K562 (cell line): ENCODE measurements around the gene MINPP1. TPM values are rescaled to one million over a fixed set of nuclear protein-coding genes. Genes with fewer than 3 reads are reported as not detected.

ENCODE experiments used
- ATAC-seq: fragments of 200-7000 bp; cut with Tn5 transposase; 3 replicates; pipeline ENCODE4 v1.9.1; 2020; ENCODE audit warnings: moderate library complexity
- BruUV-seq: library from RNA; stranded (reverse); fragments of 400-500 nt; replicated peaks from 2 replicates; lab custom pipeline; 2021; lab: Mats Ljungman, UMichigan
- CTCF ChIA-PET: fragments of 300-600 bp; formaldehyde crosslinking; extraction: SDS; loops from one replicate; lab custom pipeline; 2021; ENCODE audit warnings: low intra/inter-chr PET ratio; lab: Yijun Ruan, JAX
- POLR2A ChIA-PET: fragments of 300-600, 350-650 bp; sonication (Branson Sonifier 250); formaldehyde crosslinking; extraction: SDS; loops from one replicate; lab custom pipeline; 2021; ENCODE audit warnings: antibody characterized with exemption, inconsistent platforms; lab: Yijun Ruan, JAX
- DNase-seq, 4 experiments: peaks; one replicate each; pipeline versions ENCODE4 v3.0.0 to v3.0.0-alpha.2; 2011 to 2018; ENCODE audit warnings: low spot score in 3 of 4, mixed read lengths in 3 of 4; ENCODE audit errors: extremely low read depth in 1 of 4
- FAIRE-seq: peaks from 2 replicates; lab custom pipeline; 2011; peaks lifted over from hg19 to GRCh38; lab: Jason Lieb, UNC
- H2AFZ ChIP-seq: 2 replicates; pipeline ENCODE4 v1.6.0; 2011; ENCODE audit warnings: low read depth, low read length, control low read depth, inconsistent platforms
- H3K27ac ChIP-seq: fragments of 200-600 bp; 3 replicates; pipeline ENCODE4 v1.8.0; 2011; ENCODE audit warnings: low read depth, mild to moderate bottlenecking, control low read depth, inconsistent platforms, low read length, moderate library complexity, mixed read lengths; ENCODE audit errors: extremely low read depth
- H3K27me3 ChIP-seq, 2 experiments: fragments of 300-600 bp in 1 of 2; 2 replicates in 1 of 2; 3 replicates in 1 of 2; pipeline versions ENCODE4 v1.6.0 to v1.8.0; 2011; ENCODE audit warnings: inconsistent platforms in 2 of 2, low read length in 2 of 2, mild to moderate bottlenecking in 1 of 2, mixed read lengths in 1 of 2, moderate library complexity in 1 of 2; ENCODE audit not compliant: control insufficient read depth in 2 of 2, insufficient read depth in 2 of 2
- H3K36me3 ChIP-seq: fragments of 300-600 bp; 3 replicates; pipeline ENCODE4 v1.8.0; 2011; ENCODE audit warnings: mild to moderate bottlenecking, low read length, inconsistent platforms; ENCODE audit not compliant: control insufficient read depth, insufficient read depth
- H3K4me1 ChIP-seq, 2 experiments: fragments of 200-600 bp in 1 of 2; replicated peaks in 1 of 2; 2 replicates in 1 of 2; 3 replicates in 1 of 2; pipeline versions ENCODE4 v1.5.1 to v1.8.0; 2011; ENCODE audit warnings: inconsistent platforms in 2 of 2, low read length in 2 of 2, mild to moderate bottlenecking in 1 of 2, mixed read lengths in 1 of 2, moderate library complexity in 1 of 2; ENCODE audit not compliant: control insufficient read depth in 2 of 2, insufficient read depth in 2 of 2
- H3K4me2 ChIP-seq: 2 replicates; pipeline ENCODE4 v1.6.1; 2011; ENCODE audit warnings: low read length, control low read depth, inconsistent platforms, mixed read lengths; ENCODE audit not compliant: insufficient read depth
- H3K4me3 ChIP-seq: fragments of 200-600 bp; sonication (generic), shearing (Covaris generic); 2 replicates; pipeline ENCODE4 v1.5.1; 2016; ENCODE audit warnings: control low read depth, inconsistent platforms
- H3K79me2 ChIP-seq: fragments of 200-600 bp; 3 replicates; pipeline ENCODE4 v1.8.0; 2011; ENCODE audit warnings: low read length, inconsistent platforms; ENCODE audit not compliant: control insufficient read depth, insufficient read depth
- H3K9ac ChIP-seq, 2 experiments: 2 replicates each; pipeline versions ENCODE4 v1.6.0 to v1.6.1; 2011; ENCODE audit warnings: low read depth in 2 of 2, low read length in 2 of 2, control low read depth in 1 of 2, inconsistent platforms in 1 of 2, mild to moderate bottlenecking in 1 of 2, mixed read lengths in 1 of 2; ENCODE audit not compliant: insufficient read depth in 1 of 2
- H3K9me1 ChIP-seq: one replicate; pipeline ENCODE4 v1.6.0; 2011; ENCODE audit warnings: inconsistent platforms, mild to moderate bottlenecking, low read length, moderate library complexity; ENCODE audit not compliant: control insufficient read depth, insufficient read depth
- H3K9me3 ChIP-seq: replicated peaks from 2 replicates; pipeline ENCODE4 v1.5.1; 2011; ENCODE audit warnings: low read depth, low read length, inconsistent platforms; ENCODE audit not compliant: control insufficient read depth, insufficient read depth
- H4K20me1 ChIP-seq: replicated peaks from 2 replicates; pipeline ENCODE4 v1.6.1; 2011; ENCODE audit warnings: low read length, inconsistent platforms, mixed read lengths; ENCODE audit not compliant: control insufficient read depth, insufficient read depth
- BRD4 ChIP-seq: fragments of 200-600 bp; sonication (generic); IDR thresholded peaks from 2 replicates; pipeline ENCODE4 v1.6.1; 2017; ENCODE audit warnings: inconsistent platforms
- ETV6 ChIP-seq, 3 experiments: fragments of 150-350 bp in 1 of 3; sonication (generic) in 1 of 3; formaldehyde crosslinking in 1 of 3; IDR thresholded peaks; 2 replicates each; pipeline versions ENCODE4 v1.6.1 to v1.8.0; 2014 to 2022; ENCODE audit warnings: borderline replicate concordance in 2 of 3, low read depth in 2 of 3, antibody characterized with exemption in 1 of 3, low read length in 1 of 3, mild to moderate bottlenecking in 1 of 3, missing genetic modification reagents in 1 of 3
- GATAD2B ChIP-seq: fragments of 450-650 bp; IDR thresholded peaks from 2 replicates; pipeline ENCODE4 v1.6.1; 2017; ENCODE audit warnings: mild to moderate bottlenecking, borderline replicate concordance
- HES1 ChIP-seq: fragments of 450-650 bp; IDR thresholded peaks from 2 replicates; pipeline ENCODE4 v1.6.1; 2016; ENCODE audit warnings: low read depth, mild to moderate bottlenecking, moderate library complexity
- HINFP ChIP-seq: fragments of 450-650 bp; conservative IDR thresholded peaks from 2 replicates; pipeline ENCODE4 v1.6.1; 2016; ENCODE audit warnings: missing genetic modification characterization, low read depth, mild to moderate bottlenecking, control low read depth, missing compliant biosample characterization
- HNRNPK ChIP-seq: fragments of 200-400 bp; formaldehyde crosslinking; IDR thresholded peaks from one replicate; pipeline ENCODE4 v1.6.1; 2018; ENCODE audit warnings: mild to moderate bottlenecking, low read depth, low read length; ENCODE audit not compliant: poor library complexity, severe bottlenecking
- KLF13 ChIP-seq: fragments of 450-650 bp; IDR thresholded peaks from 2 replicates; pipeline ENCODE4 v1.6.1; 2016; ENCODE audit warnings: missing genetic modification characterization, low read depth, mild to moderate bottlenecking, missing compliant biosample characterization, moderate library complexity, borderline replicate concordance
- MXI1 ChIP-seq: IDR thresholded peaks from 2 replicates; pipeline ENCODE4 v1.6.1; 2011; ENCODE audit warnings: low read depth, mild to moderate bottlenecking, improper control_type of control experiment, low read length
- NCOA2 ChIP-seq, 2 experiments: fragments of 450-650 bp; IDR thresholded peaks; 2 replicates each; pipeline ENCODE4 v1.6.1; 2018; ENCODE audit warnings: mild to moderate bottlenecking in 2 of 2, moderate library complexity in 1 of 2; ENCODE audit not compliant: partially characterized antibody in 2 of 2
- SMAD1 ChIP-seq: fragments of 150-350 bp; IDR thresholded peaks from 2 replicates; pipeline ENCODE4 v1.6.1; 2014; ENCODE audit warnings: low read length, low read depth; ENCODE audit not compliant: partially characterized antibody
- WGBS: fragments of 100-300 bp; shearing (Covaris generic); methylation state at CpG from one replicate; pipeline ENCODE4 v1.1.6; 2016; ENCODE audit warnings: low coverage, mixed read lengths; ENCODE audit not compliant: insufficient coverage; ENCODE audit errors: missing lambda C conversion rate; 5-methylcytosine and 5-hydroxymethylcytosine counted together
- in situ Hi-C: fragments of 300-500 bp; cut with MboI; formaldehyde crosslinking; loops from 4 replicates; pipeline ENCODE4 v1.15.0; 2018; ENCODE audit warnings: inconsistent platforms, mixed read lengths
- intact Hi-C: fragments of 100-400 bp; cut with micrococcal nuclease; formaldehyde crosslinking; loops from 2 replicates; pipeline ENCODE4 v1.14.2; 2022
- polyA plus RNA-seq, 8 experiments: library from polyadenylated mRNA; depleted of rRNA in 4 of 8; stranded (reverse) in 5 of 8; unstranded in 3 of 8; fragments of >200 nt; fragmentation: Nextera tagmentation in 2 of 8; fragmentation: Illumina TruSeq in 1 of 8; extraction: Ambion mirVana in 2 of 8; extraction: Trizol in 1 of 8; gene quantifications; 2 replicates each; pipeline versions ENCODE4 v1.2.1 to v1.2.3, GENCODE V29; 2011 to 2014; ENCODE audit warnings: inconsistent platforms in 1 of 8, missing spikeins in 1 of 8
- total RNA-seq, 7 experiments: library from RNA; depleted of rRNA in 6 of 7; stranded (reverse); fragments of >200 nt in 6 of 7; fragmentation: Illumina TruSeq in 2 of 7; extraction: Trizol in 2 of 7; gene quantifications; 2 replicates each; pipeline versions ENCODE4 v1.2.1 to v1.2.3, GENCODE V29; 2011 to 2021; ENCODE audit warnings: low replicate concordance in 1 of 7
- TF ChIP-seq, protein P1 (sequence below): fragments of 450-650 bp; IDR thresholded peaks from 2 replicates; pipeline ENCODE4 v1.6.1; 2016; ENCODE audit warnings: antibody characterized with exemption

Gene MINPP1
- total and polyA plus RNA-seq, 9 of the 15 experiments (the other 6 are each of a cell fraction or from before 2014, with no cell fraction given): 11.5 to 44.5 (median 27.1) TPM

- H3K36me3 ChIP-seq: no peaks in the 10 kb centered on the region
- TF ChIP-seq BRD4 (no peak), GATAD2B (no peak), MXI1 (no peak), HNRNPK (no peak), NCOA2 (IDR thresholded peaks at IDR 0.05; ENCODE audit: partially characterized antibody in 2 of 2) (no peak), ETV6 (IDR thresholded peaks at IDR 0.05; ENCODE audit: borderline replicate concordance in 1 of 2, low read depth in 2 of 2, low read length in 1 of 2) (no peak), ETV6 (CRISPR knock-in tag; IDR thresholded peaks at IDR 0.05; ENCODE audit: borderline replicate concordance) (no peak), KLF13 (tag) (no peak), SMAD1 (no peak), HINFP (tag) (no peak), HES1 (no peak)
- TF ChIP-seq, protein P1, sequence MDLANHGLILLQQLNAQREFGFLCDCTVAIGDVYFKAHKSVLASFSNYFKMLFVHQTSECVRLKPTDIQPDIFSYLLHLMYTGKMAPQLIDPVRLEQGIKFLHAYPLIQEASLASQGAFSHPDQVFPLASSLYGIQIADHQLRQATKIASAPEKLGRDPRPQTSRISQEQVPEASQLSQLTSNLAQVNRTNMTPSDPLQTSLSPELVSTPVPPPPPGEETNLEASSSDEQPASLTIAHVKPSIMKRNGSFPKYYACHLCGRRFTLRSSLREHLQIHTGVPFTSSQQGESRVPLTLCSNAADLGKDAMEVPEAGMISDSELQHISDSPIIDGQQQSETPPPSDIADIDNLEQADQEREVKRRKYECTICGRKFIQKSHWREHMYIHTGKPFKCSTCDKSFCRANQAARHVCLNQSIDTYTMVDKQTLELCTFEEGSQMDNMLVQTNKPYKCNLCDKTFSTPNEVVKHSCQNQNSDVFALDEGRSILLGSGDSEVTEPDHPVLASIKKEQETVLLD: no peak
- no peak for DNase-seq
- no peaks in the 10 kb centered on the region for H3K4me1 ChIP-seq
- no TSS peak for BruUV-seq
- in situ Hi-C loops (no loop called here), intact Hi-C loops (no loop called here)
- no peaks in the 10 kb centered on the region for H3K9me3 ChIP-seq
- ChIA-PET POLR2A (no interaction called here), CTCF (no interaction called here)
- H3K79me2 ChIP-seq: no peaks in the 10 kb centered on the region
- 0% methylated on average over 2 of the region's 2 CpGs for WGBS
- no peaks in the 10 kb centered on the region for H3K9me1 ChIP-seq
- no peak overlapping the region for H2AFZ ChIP-seq
- H3K4me2 ChIP-seq: no peak overlapping the region
- no peak overlapping the region for H3K9ac ChIP-seq
- no peak overlapping the region for H3K4me3 ChIP-seq
- H4K20me1 ChIP-seq: no peaks in the 10 kb centered on the region
- H3K27me3 ChIP-seq: peaks cover 0 to 4% of the 10 kb centered on the region in 2 experiments; a peak in 1 of 5 replicates
- ATAC-seq: no peak
- H3K27ac ChIP-seq: no peak overlapping the region
- FAIRE-seq: no peak
Observed at GRCh38 chr10:87594864-87595263, 90.2 kb downstream of the MINPP1 start.
